Measurements from ENCODE around the gene SLC6A9.

Gene SLC6A9

DNA sequence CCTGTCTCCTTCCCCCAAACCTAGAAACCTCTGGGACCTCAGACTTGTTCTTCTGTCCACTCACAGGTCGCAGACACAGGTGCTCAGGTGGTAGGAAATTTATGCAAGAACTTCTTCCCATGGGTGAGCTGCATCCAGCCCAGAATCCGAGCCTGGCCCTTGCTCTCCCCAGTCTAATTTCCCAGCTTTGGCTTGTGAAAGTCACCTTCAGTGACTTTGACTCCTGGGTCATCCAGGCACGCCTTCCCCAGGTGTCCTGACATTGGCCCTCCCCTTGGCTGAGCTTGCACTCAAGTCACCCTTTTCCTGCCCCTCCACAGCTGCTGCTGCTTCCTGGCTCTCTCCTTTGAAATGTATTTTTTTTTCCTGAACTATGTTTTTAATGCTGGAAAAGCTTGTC, 77.9 kb downstream of the SLC6A9 start:
- no peak for TF ChIP-seq CTCF (IDR thresholded peaks at IDR 0.05; ENCODE audit: insufficient read depth, low read length, poor library complexity, severe bottlenecking)
- Histone ChIP-seq H3K36me3 (ENCODE audit: control insufficient read depth, insufficient read depth, low read length) (peaks cover 6% of the 10 kb centered on the region), H3K27me3 (replicated peaks; ENCODE audit: control insufficient read depth, insufficient read depth, low read length) (no peaks in the 10 kb centered on the region), H3K4me3 (replicated peaks; ENCODE audit: low read depth, low read length) (no peak overlapping the region)
- no peak for DNase-seq (ENCODE audit: extremely low read depth, insufficient read length)

GRCh38 chr1:43952731-43953346, 78.4 kb downstream of the SLC6A9 start:
- H3K27me3 ChIP-seq (replicated peaks; ENCODE audit: control insufficient read depth, insufficient read depth, low read length): no peaks in the 10 kb centered on the region
- no peak for TF ChIP-seq CTCF (IDR thresholded peaks at IDR 0.05; ENCODE audit: insufficient read depth, low read length, poor library complexity, severe bottlenecking)
- no peak for DNase-seq (ENCODE audit: extremely low read depth, insufficient read length)
- no peak overlapping the region for H3K4me3 ChIP-seq (replicated peaks; ENCODE audit: low read depth, low read length)
- peaks cover 5% of the 10 kb centered on the region for H3K36me3 ChIP-seq (ENCODE audit: control insufficient read depth, insufficient read depth, low read length)

DNA sequence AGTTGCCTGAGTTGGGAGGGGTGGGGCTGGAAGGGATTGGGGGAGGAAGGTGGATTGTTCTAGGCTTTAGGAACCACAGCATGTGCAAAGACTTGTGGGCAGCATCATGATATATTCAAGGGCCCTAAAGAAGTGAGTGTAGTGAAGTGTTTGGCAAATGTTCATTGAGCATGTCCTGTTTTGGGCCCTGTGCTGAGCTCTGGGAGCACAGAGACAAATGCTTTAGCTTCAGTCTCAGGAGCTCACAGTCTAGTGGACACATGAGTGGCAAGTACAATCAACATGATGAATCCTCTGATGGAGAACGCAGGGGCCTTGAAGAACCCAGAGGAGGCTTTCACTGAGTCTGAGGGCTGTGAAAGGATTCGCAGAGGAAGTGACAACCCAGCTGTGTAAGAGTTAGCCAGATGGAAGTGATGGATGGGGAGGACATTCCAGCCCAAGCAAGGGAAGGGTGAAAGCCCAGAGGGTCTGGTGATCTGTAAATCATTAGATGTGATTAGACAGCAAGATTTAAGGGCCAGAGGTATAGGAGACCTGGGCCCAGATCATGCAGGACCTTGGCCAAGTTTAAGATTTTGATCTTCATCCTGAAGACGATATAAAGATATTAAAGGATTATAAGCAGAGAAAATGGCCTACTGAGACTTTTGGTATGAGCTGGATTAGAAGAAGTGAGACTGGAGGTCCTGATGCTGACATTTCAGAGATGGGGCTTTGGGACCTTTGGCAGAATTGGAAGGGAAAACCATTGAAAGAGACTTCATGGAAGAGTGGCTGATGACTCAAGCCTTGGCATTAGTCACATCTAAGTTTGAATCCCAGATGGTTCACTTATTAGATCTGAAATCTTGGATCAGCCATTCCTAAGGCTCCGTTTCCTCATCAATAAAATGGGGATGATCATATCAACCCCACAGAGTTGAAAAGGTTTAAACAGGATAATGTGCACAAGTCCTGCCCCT, 80.0 kb downstream of the SLC6A9 start:
- TF ChIP-seq CTCF (IDR thresholded peaks at IDR 0.05; ENCODE audit: insufficient read depth, low read length, poor library complexity, severe bottlenecking): no peak
- no peaks in the 10 kb centered on the region for H3K27me3 ChIP-seq (replicated peaks; ENCODE audit: control insufficient read depth, insufficient read depth, low read length)
- no peak for DNase-seq (ENCODE audit: extremely low read depth, insufficient read length)
- H3K4me3 ChIP-seq (replicated peaks; ENCODE audit: low read depth, low read length): no peak overlapping the region
- peaks cover 4% of the 10 kb centered on the region for H3K36me3 ChIP-seq (ENCODE audit: control insufficient read depth, insufficient read depth, low read length)

DNA sequence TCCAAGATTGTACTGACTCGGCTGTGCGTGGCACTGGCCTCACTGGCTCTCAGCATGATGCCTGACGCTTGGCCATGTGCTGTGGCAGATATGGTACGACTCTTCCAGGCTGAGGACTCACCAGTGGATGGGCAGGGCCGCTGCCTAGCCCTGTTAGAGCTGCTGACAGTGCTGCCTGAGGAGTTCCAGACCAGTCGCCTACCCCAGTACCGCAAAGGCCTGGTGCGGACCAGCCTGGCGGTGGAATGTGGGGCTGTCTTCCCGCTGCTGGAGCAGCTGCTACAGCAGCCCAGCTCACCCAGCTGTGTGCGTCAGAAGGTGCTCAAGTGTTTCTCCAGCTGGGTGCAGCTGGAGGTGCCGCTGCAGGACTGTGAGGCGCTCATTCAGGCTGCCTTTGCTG, 81.6 kb downstream of the SLC6A9 start:
- Histone ChIP-seq H3K4me3 (replicated peaks; ENCODE audit: low read depth, low read length) (no peak overlapping the region), H3K27me3 (replicated peaks; ENCODE audit: control insufficient read depth, insufficient read depth, low read length) (no peaks in the 10 kb centered on the region), H3K36me3 (ENCODE audit: control insufficient read depth, insufficient read depth, low read length) (peaks cover 4% of the 10 kb centered on the region)
- no peak for TF ChIP-seq CTCF (IDR thresholded peaks at IDR 0.05; ENCODE audit: insufficient read depth, low read length, poor library complexity, severe bottlenecking)
- DNase-seq (ENCODE audit: extremely low read depth, insufficient read length): no peak

GRCh38 chr1:43947874-43948437, 83.3 kb downstream of the SLC6A9 start:
- DNase-seq (ENCODE audit: extremely low read depth, insufficient read length): no peak
- no peaks in the 10 kb centered on the region for H3K27me3 ChIP-seq (replicated peaks; ENCODE audit: control insufficient read depth, insufficient read depth, low read length)
- no peak for TF ChIP-seq CTCF (IDR thresholded peaks at IDR 0.05; ENCODE audit: insufficient read depth, low read length, poor library complexity, severe bottlenecking)
- peak overlapping the region; percentile 96 for H3K4me3 ChIP-seq (replicated peaks; ENCODE audit: low read depth, low read length)
- peaks cover 6% of the 10 kb centered on the region for H3K36me3 ChIP-seq (ENCODE audit: control insufficient read depth, insufficient read depth, low read length)
